Measurements from ENCODE around the gene NEGR1. TPM values are rescaled to one million over a fixed set of nuclear protein-coding genes. Genes with fewer than 3 reads are reported as not detected.

Gene NEGR1
- total RNA-seq, 2 experiments from 2014 or later = not detected

DNA sequence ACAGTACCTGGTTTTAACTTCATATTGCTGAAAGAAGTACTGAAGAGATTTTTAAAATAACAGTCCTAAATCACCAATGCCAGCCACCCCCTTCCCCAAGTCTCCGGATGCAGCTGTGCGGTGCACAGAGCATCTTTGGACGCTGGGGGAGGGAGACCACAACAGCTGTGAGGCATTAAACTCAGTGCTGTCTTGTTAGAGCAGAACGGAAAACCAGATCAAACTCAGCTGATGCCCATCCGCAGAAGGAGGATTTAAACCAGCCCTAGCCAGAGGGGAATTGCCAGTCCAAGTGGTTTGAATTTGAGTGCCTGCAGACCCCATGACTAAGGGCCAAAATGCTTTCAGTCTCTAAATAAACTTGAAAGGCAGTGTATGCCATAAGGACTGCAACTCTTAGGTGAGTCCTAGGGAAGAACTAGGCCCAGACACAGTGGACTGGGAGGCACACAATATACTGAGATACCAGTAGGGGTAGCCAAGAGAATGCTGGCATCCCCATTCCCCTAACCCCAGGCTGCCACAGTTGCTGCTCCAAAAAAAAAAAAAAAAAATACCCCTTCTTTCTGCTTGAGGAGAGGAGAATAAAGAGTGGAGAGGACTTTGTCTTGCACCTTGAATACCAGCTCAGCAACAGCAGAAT is 576.2 kb downstream of the NEGR1 start:
- no peaks in the 10 kb centered on the region for H3K79me2 ChIP-seq (ENCODE audit: insufficient read depth, low read depth, low read length)
- H3K4me3 ChIP-seq (ENCODE audit: low read depth, low read length, poor library complexity, severe bottlenecking) = no peak overlapping the region
- H3K27ac ChIP-seq (ENCODE audit: low read depth, low read length, poor library complexity, severe bottlenecking) = no peak overlapping the region
- no peak for DNase-seq (ENCODE audit: low spot score)
- BruUV-seq (replicated peaks) = no TSS peak
- H3K9me3 ChIP-seq (ENCODE audit: low read length) = 0 out of 2 replicates have a peak, but pooled peaks cover 4% of the 10 kb centered on the region
- TF ChIP-seq CTCF (conservative IDR thresholded peaks at IDR 0.05; ENCODE audit: low read length) (no peak), EZH2phosphoT487 (IDR thresholded peaks at IDR 0.05; ENCODE audit: borderline replicate concordance, low read depth, low read length) (no peak)
- intact Hi-C loops (cut with micrococcal nuclease; ENCODE audit: unreplicated experiment) = no loop called here
- ChIA-PET POLR2A (interaction anchor here (1.0 kb wide), 1 partner anchor 9 kb away, joined by 3 read pairs; no protein-coding TSS in a partner anchor), CTCF (ENCODE audit: unreplicated experiment) (no interaction called here)
- H3K9me2 ChIP-seq (ENCODE audit: insufficient read depth, low read length) = no peaks in the 10 kb centered on the region
- no peak overlapping the region for H2AFZ ChIP-seq (ENCODE audit: low read length)
- no peak overlapping the region for H3K4me2 ChIP-seq (ENCODE audit: low read length)
- H3K36me3 ChIP-seq (ENCODE audit: insufficient read depth, low read length) = no peaks in the 10 kb centered on the region
- H4K20me1 ChIP-seq (ENCODE audit: insufficient read depth, low read length) = no peaks in the 10 kb centered on the region
- H3K4me1 ChIP-seq (ENCODE audit: insufficient read depth, low read length, poor library complexity, severe bottlenecking) = no peaks in the 10 kb centered on the region

- DNase-seq (ENCODE audit: low spot score) = no peak
- Histone ChIP-seq H3K27ac (ENCODE audit: low read depth, low read length, poor library complexity, severe bottlenecking) (no peak overlapping the region), H3K9me2 (ENCODE audit: insufficient read depth, low read length) (no peaks in the 10 kb centered on the region), H3K79me2 (ENCODE audit: insufficient read depth, low read depth, low read length) (no peaks in the 10 kb centered on the region), H3K9me3 (ENCODE audit: low read length) (no peaks in the 10 kb centered on the region), H3K4me3 (ENCODE audit: low read depth, low read length, poor library complexity, severe bottlenecking) (no peak overlapping the region), H2AFZ (ENCODE audit: low read length) (no peak overlapping the region), H4K20me1 (ENCODE audit: insufficient read depth, low read length) (no peaks in the 10 kb centered on the region), H3K4me2 (ENCODE audit: low read length) (no peak overlapping the region), H3K4me1 (ENCODE audit: insufficient read depth, low read length, poor library complexity, severe bottlenecking) (no peaks in the 10 kb centered on the region), H3K36me3 (ENCODE audit: insufficient read depth, low read length) (no peaks in the 10 kb centered on the region)
- BruUV-seq (replicated peaks) = no TSS peak
- no peak for TF ChIP-seq EZH2phosphoT487 (IDR thresholded peaks at IDR 0.05; ENCODE audit: borderline replicate concordance, low read depth, low read length)
- CTCF ChIA-PET (ENCODE audit: unreplicated experiment) = no interaction called here
- intact Hi-C loops (cut with micrococcal nuclease; ENCODE audit: unreplicated experiment) = no loop called here
- POLR2A ChIA-PET = no interaction called here
Measured at GRCh38 chr1:71698186-71698585, 584.2 kb downstream of the NEGR1 start.

- Histone ChIP-seq H3K27ac (ENCODE audit: low read depth, low read length, poor library complexity, severe bottlenecking) (no peak overlapping the region), H3K36me3 (ENCODE audit: insufficient read depth, low read length) (no peaks in the 10 kb centered on the region), H3K4me3 (ENCODE audit: low read depth, low read length, poor library complexity, severe bottlenecking) (no peak overlapping the region), H4K20me1 (ENCODE audit: insufficient read depth, low read length) (no peaks in the 10 kb centered on the region), H3K9me3 (ENCODE audit: low read length) (no peaks in the 10 kb centered on the region), H2AFZ (ENCODE audit: low read length) (no peak overlapping the region), H3K4me1 (ENCODE audit: insufficient read depth, low read length, poor library complexity, severe bottlenecking) (no peaks in the 10 kb centered on the region), H3K4me2 (ENCODE audit: low read length) (no peak overlapping the region), H3K9me2 (ENCODE audit: insufficient read depth, low read length) (no peaks in the 10 kb centered on the region), H3K79me2 (ENCODE audit: insufficient read depth, low read depth, low read length) (no peaks in the 10 kb centered on the region)
- ChIA-PET CTCF (ENCODE audit: unreplicated experiment) (no interaction called here), POLR2A (no interaction called here)
- no peak for DNase-seq (ENCODE audit: low spot score)
- TF ChIP-seq CTCF (conservative IDR thresholded peaks at IDR 0.05; ENCODE audit: low read length) = no peak
- no peak for TF ChIP-seq EZH2phosphoT487 (IDR thresholded peaks at IDR 0.05; ENCODE audit: borderline replicate concordance, low read depth, low read length)
- intact Hi-C loops (cut with micrococcal nuclease; ENCODE audit: unreplicated experiment) = no loop called here
- no TSS peak for BruUV-seq (replicated peaks)
Measured at GRCh38 chr1:71695821-71696220, 586.5 kb downstream of the NEGR1 start.

All from OCI-LY7 (cell line).